HepG2 (cell line): Measurements from ENCODE around the gene NEK7. TPM values are rescaled to one million over a fixed set of nuclear protein-coding genes. Genes with fewer than 3 reads are reported as not detected.

Experiments
- ATAC-seq: fragments of 200-7000 bp; cut with Tn5 transposase; 3 replicates; pipeline ENCODE4 v1.9.1; 2020; ENCODE audit warnings: mild to moderate bottlenecking, moderate library complexity
- BruUV-seq: library from RNA; stranded (reverse); fragments of 400-500 nt; replicated peaks from 2 replicates; lab custom pipeline; 2021; lab: Mats Ljungman, UMichigan
- CTCF ChIA-PET: fragments of 300-600 bp; formaldehyde crosslinking; extraction: SDS; loops from one replicate; lab custom pipeline; 2021; ENCODE audit warnings: low total read pairs, inconsistent platforms, low intra/inter-chr PET ratio; lab: Yijun Ruan, JAX
- POLR2A ChIA-PET: fragments of 350-600 bp; sonication (Branson Sonifier 250); formaldehyde crosslinking; loops from one replicate; lab custom pipeline; 2020; ENCODE audit warnings: antibody characterized with exemption, inconsistent platforms; lab: Yijun Ruan, JAX
- DNase-seq: peaks from one replicate; pipeline ENCODE4 v3.0.0-alpha.2; 2015; ENCODE audit warnings: low spot score
- FAIRE-seq: peaks from 3 replicates; lab custom pipeline; 2011; peaks lifted over from hg19 to GRCh38; lab: Jason Lieb, UNC
- H2AFZ ChIP-seq: one replicate; pipeline ENCODE4 v1.6.1; 2011; ENCODE audit warnings: low read length, inconsistent platforms
- H3K27ac ChIP-seq: fragments of 300-600 bp; 3 replicates; pipeline ENCODE4 v1.8.0; 2011; ENCODE audit warnings: mixed run types, mild to moderate bottlenecking, mixed read lengths, low read length, inconsistent platforms; ENCODE audit not compliant: insufficient read depth; ENCODE audit errors: extremely low read length
- H3K27me3 ChIP-seq, 2 experiments: fragments of 200-600 bp in 1 of 2; 2 replicates in 1 of 2; 3 replicates in 1 of 2; pipeline versions ENCODE4 v1.6.0 to v1.8.0; 2011; ENCODE audit warnings: low read length in 2 of 2, mild to moderate bottlenecking in 2 of 2, moderate library complexity in 2 of 2, inconsistent platforms in 1 of 2; ENCODE audit not compliant: insufficient read depth in 2 of 2, control insufficient read depth in 1 of 2
- H3K36me3 ChIP-seq, 2 experiments: fragments of 200-600 bp in 1 of 2; replicated peaks in 1 of 2; 2 replicates in 1 of 2; 3 replicates in 1 of 2; pipeline versions ENCODE4 v1.5.1 to v1.8.0; 2011; ENCODE audit warnings: low read length in 2 of 2, inconsistent platforms in 1 of 2; ENCODE audit not compliant: insufficient read depth in 2 of 2, control insufficient read depth in 1 of 2
- H3K4me1 ChIP-seq: 2 replicates; pipeline ENCODE4 v1.5.1; 2012; ENCODE audit warnings: low read length, inconsistent platforms; ENCODE audit not compliant: insufficient read depth
- H3K4me2 ChIP-seq: 2 replicates; pipeline ENCODE4 v1.6.0; 2011; ENCODE audit warnings: low read depth, low read length, inconsistent platforms
- H3K4me3 ChIP-seq, 3 experiments: fragments of 200-600 bp in 1 of 3; sonication (generic), shearing (Covaris generic) in 1 of 3; replicated peaks in 1 of 3; 2 replicates each; pipeline ENCODE4 v1.5.1; 2011 to 2016; ENCODE audit warnings: low read length in 3 of 3, inconsistent platforms in 2 of 3, low read depth in 2 of 3, mild to moderate bottlenecking in 2 of 3, control low read depth in 1 of 3, mixed read lengths in 1 of 3; ENCODE audit not compliant: insufficient read depth in 1 of 3
- H3K79me2 ChIP-seq: one replicate; pipeline ENCODE4 v1.6.1; 2011; ENCODE audit warnings: low read length, inconsistent platforms; ENCODE audit not compliant: insufficient read depth
- H3K9ac ChIP-seq: 2 replicates; pipeline ENCODE4 v1.6.0; 2011; ENCODE audit warnings: mild to moderate bottlenecking, low read depth, low read length, inconsistent platforms; ENCODE audit not compliant: insufficient read depth
- H3K9me3 ChIP-seq: 2 replicates; pipeline ENCODE4 v1.5.1; 2012; ENCODE audit warnings: mild to moderate bottlenecking, low read length
- H4K20me1 ChIP-seq: 2 replicates; pipeline ENCODE4 v1.6.0; 2011; ENCODE audit warnings: inconsistent platforms, mild to moderate bottlenecking, low read length, moderate library complexity; ENCODE audit not compliant: insufficient read depth
- ZNF839 ChIP-seq: sonication (generic); formaldehyde crosslinking; IDR thresholded peaks from 2 replicates; pipeline ENCODE4 v1.4.0; 2020; ENCODE audit warnings: missing genetic modification reagents, mild to moderate bottlenecking, borderline replicate concordance
- WGBS: methylation state at CpG from one replicate; pipeline ENCODE4 v1.1.6; 2017; ENCODE audit warnings: low lambda C conversion rate; 5-methylcytosine and 5-hydroxymethylcytosine counted together
- in situ Hi-C: cut with HindIII; loops from 2 replicates; pipeline ENCODE4 v1.10.0; 2017; ENCODE audit warnings: low pct_unique_long_range_greater_than_20kb; ENCODE audit not compliant: extremely low pct_ligation_motif_present
- intact Hi-C: fragments of 100-400 bp; cut with micrococcal nuclease; formaldehyde crosslinking; loops from one replicate; pipeline ENCODE4 v1.10.0; 2022; ENCODE audit not compliant: unreplicated experiment
- polyA plus RNA-seq, 8 experiments: library from polyadenylated mRNA; depleted of rRNA in 3 of 8; stranded (reverse) in 7 of 8; unstranded in 1 of 8; fragments of >200 nt; fragmentation: Illumina TruSeq in 4 of 8; extraction: Trizol in 4 of 8; gene quantifications; 2 replicates each; pipeline versions ENCODE4 v1.2.1 to v1.2.3, GENCODE V29; 2011 to 2016; ENCODE audit warnings: low read depth in 4 of 8, missing spikeins in 1 of 8, mixed read lengths in 1 of 8; ENCODE audit not compliant: insufficient read depth in 1 of 8
- total RNA-seq, 5 experiments: library from RNA; depleted of rRNA; stranded (reverse); fragments of >200 nt; fragmentation: Illumina TruSeq; extraction: Trizol; gene quantifications; 2 replicates each; pipeline ENCODE4 v1.2.3, GENCODE V29; 2016; ENCODE audit warnings: low read depth in 1 of 5
- TF ChIP-seq, protein P1 (sequence below): sonication (generic); formaldehyde crosslinking; IDR thresholded peaks from 2 replicates; pipeline ENCODE4 v1.4.0; 2020; ENCODE audit warnings: missing genetic modification reagents
- TF ChIP-seq, protein P2 (sequence below): sonication (generic); formaldehyde crosslinking; IDR thresholded peaks from 2 replicates; pipeline ENCODE4 v1.8.1; 2022; ENCODE audit warnings: mild to moderate bottlenecking, missing genetic modification reagents
- TF ChIP-seq, protein P3 (sequence below): fragments of 450-650 bp; IDR thresholded peaks from 2 replicates; pipeline ENCODE4 v1.6.1; 2017; ENCODE audit warnings: mild to moderate bottlenecking

The NEK7 gene
- total and polyA plus RNA-seq, 2 of the 13 experiments (the other 11 are each of a cell fraction or from before 2014, with no cell fraction given) = 18.1 to 19.2 TPM

DNA sequence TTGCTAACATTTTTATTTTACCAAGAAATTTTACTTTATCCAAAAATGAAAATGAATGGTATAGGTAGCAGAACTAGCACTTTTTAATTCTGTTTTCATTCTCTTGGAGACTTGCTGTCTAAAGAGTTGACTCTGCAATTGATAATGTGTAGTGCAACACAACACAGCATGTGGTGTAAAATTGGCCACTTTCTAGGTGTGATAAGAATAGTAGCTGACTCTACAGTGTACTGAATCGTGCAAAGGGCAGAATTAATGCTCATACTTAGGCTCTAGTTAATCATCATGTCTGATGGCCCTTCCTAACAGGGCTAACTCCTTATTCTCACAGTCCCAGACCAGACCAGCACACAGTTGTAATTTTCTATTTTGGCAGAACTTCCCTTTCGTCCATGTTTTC, 140.5 kb downstream of the NEK7 start:
- no TSS peak for BruUV-seq
- ATAC-seq (no peak), FAIRE-seq (no peak), DNase-seq (no peak)
- WGBS = 98% methylated on average over 2 of the region's 2 CpGs
- no peaks in the 10 kb centered on the region for H3K9me3 ChIP-seq
- TF ChIP-seq, protein P1, sequence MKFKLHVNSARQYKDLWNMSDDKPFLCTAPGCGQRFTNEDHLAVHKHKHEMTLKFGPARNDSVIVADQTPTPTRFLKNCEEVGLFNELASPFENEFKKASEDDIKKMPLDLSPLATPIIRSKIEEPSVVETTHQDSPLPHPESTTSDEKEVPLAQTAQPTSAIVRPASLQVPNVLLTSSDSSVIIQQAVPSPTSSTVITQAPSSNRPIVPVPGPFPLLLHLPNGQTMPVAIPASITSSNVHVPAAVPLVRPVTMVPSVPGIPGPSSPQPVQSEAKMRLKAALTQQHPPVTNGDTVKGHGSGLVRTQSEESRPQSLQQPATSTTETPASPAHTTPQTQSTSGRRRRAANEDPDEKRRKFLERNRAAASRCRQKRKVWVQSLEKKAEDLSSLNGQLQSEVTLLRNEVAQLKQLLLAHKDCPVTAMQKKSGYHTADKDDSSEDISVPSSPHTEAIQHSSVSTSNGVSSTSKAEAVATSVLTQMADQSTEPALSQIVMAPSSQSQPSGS (CRISPR knock-in tag) = no peak
- TF ChIP-seq, protein P2, sequence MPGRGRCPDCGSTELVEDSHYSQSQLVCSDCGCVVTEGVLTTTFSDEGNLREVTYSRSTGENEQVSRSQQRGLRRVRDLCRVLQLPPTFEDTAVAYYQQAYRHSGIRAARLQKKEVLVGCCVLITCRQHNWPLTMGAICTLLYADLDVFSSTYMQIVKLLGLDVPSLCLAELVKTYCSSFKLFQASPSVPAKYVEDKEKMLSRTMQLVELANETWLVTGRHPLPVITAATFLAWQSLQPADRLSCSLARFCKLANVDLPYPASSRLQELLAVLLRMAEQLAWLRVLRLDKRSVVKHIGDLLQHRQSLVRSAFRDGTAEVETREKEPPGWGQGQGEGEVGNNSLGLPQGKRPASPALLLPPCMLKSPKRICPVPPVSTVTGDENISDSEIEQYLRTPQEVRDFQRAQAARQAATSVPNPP = no peak
- H2AFZ ChIP-seq = no peak overlapping the region
- H4K20me1 ChIP-seq = no peaks in the 10 kb centered on the region; the same call in 1 of the 2 replicates
- H3K36me3 ChIP-seq = peaks cover 1 to 12% of the 10 kb centered on the region in 2 experiments; a peak in 2 of 5 replicates
- ChIA-PET CTCF (no interaction called here), POLR2A (no interaction called here)
- in situ Hi-C loops (no loop called here), intact Hi-C loops (no loop called here)
- H3K9ac ChIP-seq = no peak overlapping the region
- no peak overlapping the region for H3K4me2 ChIP-seq
- no peaks in the 10 kb centered on the region for H3K79me2 ChIP-seq
- no peaks in the 10 kb centered on the region for H3K27me3 ChIP-seq
- no peak overlapping the region for H3K27ac ChIP-seq
- no peak overlapping the region for H3K4me3 ChIP-seq
- H3K4me1 ChIP-seq = no peaks in the 10 kb centered on the region

DNA sequence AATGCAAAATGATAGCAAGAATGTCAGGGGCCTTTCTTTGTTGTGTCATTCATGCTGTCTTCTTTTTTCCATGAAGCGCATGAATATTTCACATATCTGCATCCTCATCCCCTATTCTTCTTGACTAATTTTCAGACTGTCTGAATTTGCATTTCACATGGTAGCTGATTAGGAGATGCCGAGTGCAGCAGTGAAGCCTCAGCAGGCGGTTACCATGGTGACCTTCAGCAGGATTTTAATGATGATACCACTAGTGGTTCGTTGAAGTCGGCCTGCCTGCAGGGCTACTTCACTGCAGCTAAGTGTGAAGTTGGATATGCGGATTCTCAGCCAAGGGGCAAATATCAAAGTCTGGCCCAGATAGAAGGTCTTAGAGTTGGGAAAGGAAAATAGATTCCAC, 141.8 kb downstream of the NEK7 start:
- Histone ChIP-seq H2AFZ (no peak overlapping the region), H3K36me3 (peaks cover 1 to 12% of the 10 kb centered on the region in 2 experiments; a peak in 2 of 5 replicates), H3K4me3 (no peak overlapping the region), H3K27ac (no peak overlapping the region), H3K79me2 (no peaks in the 10 kb centered on the region), H3K4me2 (no peak overlapping the region), H3K9me3 (no peaks in the 10 kb centered on the region), H3K9ac (no peak overlapping the region), H3K27me3 (no peaks in the 10 kb centered on the region), H4K20me1 (no peaks in the 10 kb centered on the region; the same call in 1 of the 2 replicates), H3K4me1 (no peaks in the 10 kb centered on the region)
- no peak for FAIRE-seq
- no peak for TF ChIP-seq ZNF839 (CRISPR knock-in tag)
- TF ChIP-seq, protein P3, sequence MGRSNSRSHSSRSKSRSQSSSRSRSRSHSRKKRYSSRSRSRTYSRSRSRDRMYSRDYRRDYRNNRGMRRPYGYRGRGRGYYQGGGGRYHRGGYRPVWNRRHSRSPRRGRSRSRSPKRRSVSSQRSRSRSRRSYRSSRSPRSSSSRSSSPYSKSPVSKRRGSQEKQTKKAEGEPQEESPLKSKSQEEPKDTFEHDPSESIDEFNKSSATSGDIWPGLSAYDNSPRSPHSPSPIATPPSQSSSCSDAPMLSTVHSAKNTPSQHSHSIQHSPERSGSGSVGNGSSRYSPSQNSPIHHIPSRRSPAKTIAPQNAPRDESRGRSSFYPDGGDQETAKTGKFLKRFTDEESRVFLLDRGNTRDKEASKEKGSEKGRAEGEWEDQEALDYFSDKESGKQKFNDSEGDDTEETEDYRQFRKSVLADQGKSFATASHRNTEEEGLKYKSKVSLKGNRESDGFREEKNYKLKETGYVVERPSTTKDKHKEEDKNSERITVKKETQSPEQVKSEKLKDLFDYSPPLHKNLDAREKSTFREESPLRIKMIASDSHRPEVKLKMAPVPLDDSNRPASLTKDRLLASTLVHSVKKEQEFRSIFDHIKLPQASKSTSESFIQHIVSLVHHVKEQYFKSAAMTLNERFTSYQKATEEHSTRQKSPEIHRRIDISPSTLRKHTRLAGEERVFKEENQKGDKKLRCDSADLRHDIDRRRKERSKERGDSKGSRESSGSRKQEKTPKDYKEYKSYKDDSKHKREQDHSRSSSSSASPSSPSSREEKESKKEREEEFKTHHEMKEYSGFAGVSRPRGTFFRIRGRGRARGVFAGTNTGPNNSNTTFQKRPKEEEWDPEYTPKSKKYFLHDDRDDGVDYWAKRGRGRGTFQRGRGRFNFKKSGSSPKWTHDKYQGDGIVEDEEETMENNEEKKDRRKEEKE = no peak
- in situ Hi-C loops (no loop called here), intact Hi-C loops (no loop called here)
- no peak for ATAC-seq
- ChIA-PET CTCF (no interaction called here), POLR2A (no interaction called here)
- DNase-seq = no peak
- 92% methylated on average over 6 of the region's 6 CpGs for WGBS
- BruUV-seq = no TSS peak
